ENCODE results near the gene MGLL.

The MGLL gene

GRCh38 chr3:127787071-127787490 is 35.2 kb downstream of the MGLL start:
- no peak for DNase-seq

GRCh38 chr3:127786353-127787070 is 35.8 kb downstream of the MGLL start:
- no peak for DNase-seq

- no peak for DNase-seq
These were observed 36.5 kb downstream of the MGLL start for GRCh38 chr3:127785711-127786265.

GRCh38 chr3:127784865-127785710 is 37.2 kb downstream of the MGLL start:
- peak; percentile 69 for DNase-seq

GRCh38 chr3:127784283-127784682 is 38.0 kb downstream of the MGLL start:
- no peak for DNase-seq

GRCh38 chr3:127783642-127784160 is 38.6 kb downstream of the MGLL start:
- no peak for DNase-seq

- DNase-seq = no peak
These were observed 39.1 kb downstream of the MGLL start for GRCh38 chr3:127783166-127783565.

- no peak for DNase-seq
These were observed 40.8 kb downstream of the MGLL start for GRCh38 chr3:127781411-127782001.

- no peak for DNase-seq
These were observed 41.5 kb downstream of the MGLL start for GRCh38 chr3:127780536-127781400.

GRCh38 chr3:127779747-127780146 is 42.6 kb downstream of the MGLL start:
- DNase-seq = no peak

GRCh38 chr3:127777921-127778656 is 44.2 kb downstream of the MGLL start:
- DNase-seq = no peak

- DNase-seq = no peak
These were observed 45.0 kb downstream of the MGLL start for GRCh38 chr3:127777332-127777731.

GRCh38 chr3:127776347-127776746 is 46.0 kb downstream of the MGLL start:
- DNase-seq = no peak

GRCh38 chr3:127775398-127776109 is 46.8 kb downstream of the MGLL start:
- DNase-seq = peak; percentile 65

GRCh38 chr3:127774647-127775046 is 47.7 kb downstream of the MGLL start:
- no peak for DNase-seq

- no peak for DNase-seq
These were observed 48.4 kb downstream of the MGLL start for GRCh38 chr3:127773752-127774395.

- no peak for DNase-seq
These were observed 49.2 kb downstream of the MGLL start for GRCh38 chr3:127772827-127773751.

GRCh38 chr3:127772273-127772672 is 50.0 kb downstream of the MGLL start:
- DNase-seq = no peak

GRCh38 chr3:127771746-127772145 is 50.6 kb downstream of the MGLL start:
- DNase-seq = no peak
